AG04450 (cell line): ENCODE measurements around the gene RASA2. TPM values are rescaled to one million over a fixed set of nuclear protein-coding genes. Genes with fewer than 3 reads are reported as not detected.

ENCODE experiments used
- CTCF ChIA-PET: fragments of 300-600, 350-600 bp; formaldehyde crosslinking; extraction: SDS; loops from one replicate; lab custom pipeline; 2022; ENCODE audit warnings: antibody characterized with exemption, inconsistent platforms; lab: Charles Lee
- POLR2A ChIA-PET: fragments of 350-600 bp; formaldehyde crosslinking; extraction: SDS; loops from one replicate; lab custom pipeline; 2021; ENCODE audit warnings: antibody characterized with exemption, inconsistent platforms; lab: Yijun Ruan, JAX
- DNase-seq: peaks from one replicate; pipeline ENCODE4 v3.0.0-alpha.2; 2011; ENCODE audit warnings: low read depth, low spot score
- H3K27ac ChIP-seq: one replicate; pipeline ENCODE4 v1.5.1; 2012; ENCODE audit warnings: low read depth, low read length, control low read depth
- H3K27me3 ChIP-seq: one replicate; pipeline ENCODE4 v1.6.0; 2012; ENCODE audit warnings: low read length; ENCODE audit not compliant: control insufficient read depth, insufficient read depth
- H3K4me3 ChIP-seq: 2 replicates; pipeline ENCODE4 v1.5.1; 2011; ENCODE audit warnings: mild to moderate bottlenecking, low read depth, low read length, control low read depth
- H3K9me3 ChIP-seq: 2 replicates; pipeline ENCODE4 v1.5.1; 2012; ENCODE audit warnings: low read length; ENCODE audit not compliant: control insufficient read depth, insufficient read depth
- CTCF ChIP-seq: IDR thresholded peaks from 2 replicates; pipeline ENCODE4 v1.5.1; 2011; ENCODE audit warnings: low read depth, low read length, control low read depth, inconsistent platforms
- polyA plus RNA-seq: library from polyadenylated mRNA; depleted of rRNA; stranded (reverse); fragments of >200 nt; gene quantifications from 2 replicates; pipeline ENCODE4 v1.2.3, GENCODE V29; 2011

RASA2 gene
- polyA plus RNA-seq, 1 experiment, result 11.6 TPM

DNA sequence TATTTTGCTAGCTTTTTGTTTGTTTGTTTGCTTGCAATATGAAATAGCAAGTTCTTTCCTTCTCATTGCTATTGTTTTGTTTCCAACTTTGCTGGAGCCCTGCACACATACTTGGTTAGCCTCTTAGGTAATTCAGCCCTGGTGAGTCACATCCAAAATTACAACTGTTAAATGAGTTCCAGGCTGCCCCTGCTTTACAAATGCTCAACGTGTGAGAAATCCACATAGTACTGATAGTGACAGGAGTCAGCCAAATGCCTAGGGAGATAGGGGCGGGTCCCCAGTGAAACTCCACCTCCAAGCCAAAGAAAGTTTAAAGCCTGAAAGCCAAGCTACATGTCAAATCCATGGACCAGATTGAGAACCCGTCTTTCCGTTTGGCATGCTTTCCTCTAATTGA, 169.9 kb downstream of the RASA2 start:
- CTCF ChIA-PET, result interaction anchor here (3.7 kb wide), 1 partner anchor 12 kb away, joined by 13 read pairs; no protein-coding TSS in a partner anchor

GRCh38 chr3:141657516-141657915, 170.7 kb downstream of the RASA2 start:
- POLR2A ChIA-PET, result no interaction called here

More for the DNA sequence above, 169.9 kb downstream of the RASA2 start:
- Histone ChIP-seq H3K27me3 (peaks cover 3% of the 10 kb centered on the region), H3K4me3 (no peak overlapping the region), H3K27ac (no peak overlapping the region), H3K9me3 (peaks cover 4% of the 10 kb centered on the region)
- no peak for TF ChIP-seq CTCF
- POLR2A ChIA-PET, result no interaction called here
- DNase-seq, result no peak

GRCh38 chr3:141659821-141660613, 173.2 kb downstream of the RASA2 start:
- Histone ChIP-seq H3K9me3 (peaks cover 4% of the 10 kb centered on the region), H3K27ac (no peak overlapping the region), H3K27me3 (peaks cover 3% of the 10 kb centered on the region), H3K4me3 (peak overlapping the region; percentile 61)
- no peak for DNase-seq
- ChIA-PET POLR2A (interaction anchor here (0.6 to 1.3 kb wide), 3 partner anchors 11 to 32 kb away, joined by 3 to 5 read pairs (median 4); no protein-coding TSS in a partner anchor), CTCF (interaction anchor here (1.0 to 1.3 kb wide), 2 partner anchors 15 to 215 kb away, joined by 3 to 7 read pairs; no protein-coding TSS in a partner anchor)
- TF ChIP-seq CTCF, result no peak

More at GRCh38 chr3:141657516-141657915, 170.7 kb downstream of the RASA2 start:
- DNase-seq, result no peak
- Histone ChIP-seq H3K27me3 (peaks cover 3% of the 10 kb centered on the region), H3K4me3 (no peak overlapping the region), H3K9me3 (peaks cover 4% of the 10 kb centered on the region), H3K27ac (no peak overlapping the region)
- CTCF ChIA-PET, result interaction anchor here (3.7 kb wide), 1 partner anchor 13 kb away, joined by 13 read pairs; no protein-coding TSS in a partner anchor
- TF ChIP-seq CTCF, result no peak

DNA sequence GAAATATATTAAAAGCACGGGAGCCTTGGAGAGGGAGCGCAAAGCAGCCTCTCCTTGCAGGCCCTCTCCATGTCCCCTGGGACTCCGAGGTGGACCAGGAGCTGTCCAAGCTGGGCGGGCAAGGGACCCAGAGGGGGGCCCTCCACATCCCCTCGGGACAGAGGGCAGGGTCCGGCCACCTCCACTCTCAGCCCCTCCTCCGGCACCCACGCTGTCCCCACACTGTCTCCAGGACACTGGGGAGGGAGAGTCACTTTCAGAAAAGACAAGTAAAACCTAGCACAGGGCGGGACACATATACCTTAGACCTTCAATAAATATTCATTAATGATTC, 173.8 kb downstream of the RASA2 start:
- DNase-seq, result no peak
- H3K4me3 ChIP-seq, result peak overlapping the region; percentile 61
- ChIA-PET POLR2A (interaction anchor here (1.3 kb wide), 1 partner anchor 30 kb away, joined by 5 read pairs; no protein-coding TSS in a partner anchor), CTCF (interaction anchor here (1.3 kb wide), 1 partner anchor 215 kb away, joined by 7 read pairs; no protein-coding TSS in a partner anchor)
- H3K27me3 ChIP-seq, result peaks cover 3% of the 10 kb centered on the region
- H3K9me3 ChIP-seq, result peaks cover 4% of the 10 kb centered on the region
- no peak for TF ChIP-seq CTCF
- H3K27ac ChIP-seq, result no peak overlapping the region
